OCI-LY7 (cell line): ENCODE data around the gene LARP1.
"Not testable (repeated sequence)": the region's sequence is repeated elsewhere in the genome, so short reads cannot be mapped to it uniquely, and the experiment has no call there.

Experiments used
- EZH2phosphoT487 ChIP-seq: fragments of 200-600 bp; sonication (generic); IDR thresholded peaks from 2 replicates; pipeline ENCODE4 v1.6.1; 2018; ENCODE audit warnings: low read depth, borderline replicate concordance, mild to moderate bottlenecking, mixed run types, antibody characterized with exemption, low read length, moderate library complexity, mixed read lengths
- TF ChIP-seq, protein P1 (sequence below): fragments of 200-600 bp; sonication (generic); conservative IDR thresholded peaks from 2 replicates; pipeline ENCODE4 v1.5.1; 2014; ENCODE audit warnings: mild to moderate bottlenecking, antibody characterized with exemption, low read length, moderate library complexity, mixed read lengths

DNA sequence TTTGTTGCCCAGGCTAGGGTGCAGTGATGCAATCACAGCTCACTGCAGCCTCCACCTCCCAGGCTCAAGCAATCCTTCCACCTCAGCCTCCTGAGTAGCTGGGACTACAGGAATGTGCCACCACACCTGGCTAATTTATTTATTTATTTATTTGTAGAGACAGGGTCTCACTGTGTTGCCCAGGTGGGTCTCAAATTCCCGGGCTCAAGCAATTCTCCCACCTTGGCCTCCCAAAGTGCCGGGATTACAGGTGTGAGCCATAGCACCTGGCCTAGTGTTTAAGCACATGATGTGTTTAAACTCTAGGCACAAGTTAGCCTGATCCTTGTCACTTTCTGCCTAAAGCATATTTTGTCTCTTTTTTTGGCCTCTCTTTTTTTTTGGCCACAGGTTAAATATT is 4.5 kb upstream of the LARP1 start:
- TF ChIP-seq EZH2phosphoT487: not testable (repeated sequence)
- TF ChIP-seq, protein P1, sequence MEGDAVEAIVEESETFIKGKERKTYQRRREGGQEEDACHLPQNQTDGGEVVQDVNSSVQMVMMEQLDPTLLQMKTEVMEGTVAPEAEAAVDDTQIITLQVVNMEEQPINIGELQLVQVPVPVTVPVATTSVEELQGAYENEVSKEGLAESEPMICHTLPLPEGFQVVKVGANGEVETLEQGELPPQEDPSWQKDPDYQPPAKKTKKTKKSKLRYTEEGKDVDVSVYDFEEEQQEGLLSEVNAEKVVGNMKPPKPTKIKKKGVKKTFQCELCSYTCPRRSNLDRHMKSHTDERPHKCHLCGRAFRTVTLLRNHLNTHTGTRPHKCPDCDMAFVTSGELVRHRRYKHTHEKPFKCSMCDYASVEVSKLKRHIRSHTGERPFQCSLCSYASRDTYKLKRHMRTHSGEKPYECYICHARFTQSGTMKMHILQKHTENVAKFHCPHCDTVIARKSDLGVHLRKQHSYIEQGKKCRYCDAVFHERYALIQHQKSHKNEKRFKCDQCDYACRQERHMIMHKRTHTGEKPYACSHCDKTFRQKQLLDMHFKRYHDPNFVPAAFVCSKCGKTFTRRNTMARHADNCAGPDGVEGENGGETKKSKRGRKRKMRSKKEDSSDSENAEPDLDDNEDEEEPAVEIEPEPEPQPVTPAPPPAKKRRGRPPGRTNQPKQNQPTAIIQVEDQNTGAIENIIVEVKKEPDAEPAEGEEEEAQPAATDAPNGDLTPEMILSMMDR: not testable (repeated sequence)
